ENCODE data around the gene CERK.

The CERK gene

DNA sequence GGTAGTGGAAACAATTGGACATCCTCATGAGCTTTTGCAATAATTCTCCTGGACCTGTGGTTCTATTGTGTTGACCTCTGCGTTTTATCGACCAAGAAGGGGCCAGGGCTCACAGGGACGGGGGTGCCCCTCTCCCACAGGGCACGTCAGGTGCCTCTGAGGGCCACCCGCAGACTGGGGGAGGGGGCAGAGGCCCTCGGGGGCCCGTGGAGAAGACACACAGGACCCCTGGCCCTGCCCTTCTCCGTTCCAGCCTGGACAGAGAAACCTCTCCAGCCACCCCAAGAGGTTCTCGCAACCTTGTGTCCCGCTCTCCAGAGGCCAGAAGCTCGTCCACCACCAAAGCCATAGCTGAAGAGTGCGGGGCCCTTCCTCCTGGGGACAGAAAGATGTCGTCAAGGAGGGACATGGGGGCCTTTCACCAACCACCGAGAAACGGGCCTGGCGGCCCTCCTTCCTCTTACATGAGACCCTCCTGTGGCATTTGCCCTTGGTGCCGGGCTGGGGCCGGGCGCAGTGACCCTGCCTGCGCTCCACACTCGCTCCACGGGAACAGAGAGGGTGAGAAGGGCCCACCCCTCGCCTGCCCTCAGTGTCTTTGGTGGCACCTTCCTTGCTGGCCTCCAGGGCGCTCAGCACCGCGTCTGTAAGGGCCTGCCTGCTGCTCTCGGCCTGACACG lies 60.6 kb downstream of the CERK start:
- H3K4me3 ChIP-seq (ENCODE audit: low read length) = no peak overlapping the region
- no CpG with 5 or more reads among the region's 28 CpGs for WGBS (ENCODE audit: extremely low coverage, insufficient coverage, low lambda C conversion rate)
- H3K4me1 ChIP-seq (ENCODE audit: control insufficient read depth, low read depth, low read length) = no peaks in the 10 kb centered on the region
- no peak overlapping the region for H3K23ac ChIP-seq (ENCODE audit: low read length)
- no peak overlapping the region for H2BK120ac ChIP-seq (ENCODE audit: low read depth, low read length)
- H3K9ac ChIP-seq (ENCODE audit: low read length) = no peak overlapping the region
- no peak overlapping the region for H4K8ac ChIP-seq (ENCODE audit: low read depth, low read length)
- H2AK5ac ChIP-seq (ENCODE audit: low read length) = no peak overlapping the region
- H3K36me3 ChIP-seq (ENCODE audit: control insufficient read depth, insufficient read depth, low read length) = no peaks in the 10 kb centered on the region
- no peak overlapping the region for H2BK15ac ChIP-seq (replicated peaks; ENCODE audit: low read depth)
- no peak overlapping the region for H4K5ac ChIP-seq (ENCODE audit: low read length)
- no peak overlapping the region for H3K27ac ChIP-seq (ENCODE audit: low read depth, low read length)
- H3K4ac ChIP-seq (ENCODE audit: low read depth, low read length) = no peak overlapping the region
- H3K79me2 ChIP-seq (ENCODE audit: control insufficient read depth, insufficient read depth, low read length) = no peaks in the 10 kb centered on the region
- no peak overlapping the region for H3K18ac ChIP-seq (ENCODE audit: low read length)
- no peak overlapping the region for H3K4me2 ChIP-seq (ENCODE audit: low read length)
- no peak overlapping the region for H2BK5ac ChIP-seq (ENCODE audit: low read length)
- DNase-seq = no peak
- H3K27me3 ChIP-seq (ENCODE audit: insufficient read depth, low read length, poor library complexity) = no peaks in the 10 kb centered on the region
- H3K79me1 ChIP-seq (ENCODE audit: low read length) = no peaks in the 10 kb centered on the region
- H3K56ac ChIP-seq (ENCODE audit: low read length) = no peak overlapping the region

DNA sequence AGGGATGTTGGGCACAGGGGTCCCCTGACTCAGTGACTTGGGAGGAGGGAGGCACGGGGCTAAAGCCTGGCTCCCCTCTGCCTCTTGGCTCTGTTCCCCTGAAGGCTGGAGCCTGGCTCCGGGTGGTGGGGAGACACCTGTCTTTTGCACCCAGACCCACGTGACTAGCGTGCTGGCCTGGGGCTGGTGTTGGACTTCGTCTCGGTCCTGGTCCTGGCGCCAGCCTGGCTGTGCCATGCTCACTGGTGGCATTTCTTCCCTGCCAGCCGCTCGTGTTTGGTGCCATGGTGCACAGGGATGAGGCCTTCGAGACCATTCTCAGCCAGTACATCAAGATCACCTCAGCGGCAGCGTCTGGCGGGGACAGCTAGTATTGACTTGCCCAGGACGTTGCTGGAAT lies 61.2 kb downstream of the CERK start:
- Histone ChIP-seq H3K23ac (ENCODE audit: low read length) (no peak overlapping the region), H3K56ac (ENCODE audit: low read length) (no peak overlapping the region), H3K4ac (ENCODE audit: low read depth, low read length) (no peak overlapping the region), H3K27me3 (ENCODE audit: insufficient read depth, low read length, poor library complexity) (no peaks in the 10 kb centered on the region), H3K27ac (ENCODE audit: low read depth, low read length) (no peak overlapping the region), H3K4me1 (ENCODE audit: control insufficient read depth, low read depth, low read length) (no peaks in the 10 kb centered on the region), H3K36me3 (ENCODE audit: control insufficient read depth, insufficient read depth, low read length) (no peaks in the 10 kb centered on the region), H2BK15ac (replicated peaks; ENCODE audit: low read depth) (no peak overlapping the region), H3K4me2 (ENCODE audit: low read length) (no peak overlapping the region), H3K9ac (ENCODE audit: low read length) (no peak overlapping the region), H2BK120ac (ENCODE audit: low read depth, low read length) (no peak overlapping the region), H4K8ac (ENCODE audit: low read depth, low read length) (no peak overlapping the region), H3K79me1 (ENCODE audit: low read length) (no peaks in the 10 kb centered on the region), H3K79me2 (ENCODE audit: control insufficient read depth, insufficient read depth, low read length) (no peaks in the 10 kb centered on the region), H3K4me3 (ENCODE audit: low read length) (no peak overlapping the region), H2AK5ac (ENCODE audit: low read length) (no peak overlapping the region), H4K5ac (ENCODE audit: low read length) (no peak overlapping the region), H3K18ac (ENCODE audit: low read length) (no peak overlapping the region), H2BK5ac (ENCODE audit: low read length) (no peak overlapping the region)
- WGBS (ENCODE audit: extremely low coverage, insufficient coverage, low lambda C conversion rate) = no CpG with 5 or more reads among the region's 14 CpGs
- no peak for DNase-seq

DNA sequence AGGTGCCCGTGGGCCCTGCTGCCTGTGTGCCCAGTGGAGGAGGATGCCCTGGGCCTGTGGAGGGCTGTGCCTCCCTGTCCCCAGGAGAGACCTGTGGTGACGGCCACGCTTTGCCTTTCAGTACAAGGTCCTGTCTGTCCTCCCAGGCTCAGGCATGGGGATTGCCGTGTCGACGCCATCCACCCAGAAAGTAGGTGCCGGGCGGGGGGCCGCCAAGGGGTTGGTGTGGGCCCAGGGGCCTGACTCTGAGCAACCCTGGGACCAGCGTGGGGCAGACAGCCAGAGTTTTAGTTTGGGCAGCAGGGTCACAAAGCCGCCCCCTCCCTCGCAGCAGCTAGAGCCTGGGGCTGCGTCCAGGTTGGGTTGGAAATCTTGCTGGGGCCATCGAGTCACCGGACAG lies 61.6 kb downstream of the CERK start:
- H4K5ac ChIP-seq (ENCODE audit: low read length) = no peak overlapping the region
- no peak overlapping the region for H2AK5ac ChIP-seq (ENCODE audit: low read length)
- H3K4me2 ChIP-seq (ENCODE audit: low read length) = no peak overlapping the region
- no peak overlapping the region for H3K18ac ChIP-seq (ENCODE audit: low read length)
- no peaks in the 10 kb centered on the region for H3K4me1 ChIP-seq (ENCODE audit: control insufficient read depth, low read depth, low read length)
- no peaks in the 10 kb centered on the region for H3K36me3 ChIP-seq (ENCODE audit: control insufficient read depth, insufficient read depth, low read length)
- H2BK120ac ChIP-seq (ENCODE audit: low read depth, low read length) = no peak overlapping the region
- no CpG with 5 or more reads among the region's 15 CpGs for WGBS (ENCODE audit: extremely low coverage, insufficient coverage, low lambda C conversion rate)
- H3K27me3 ChIP-seq (ENCODE audit: insufficient read depth, low read length, poor library complexity) = no peaks in the 10 kb centered on the region
- no peak overlapping the region for H3K56ac ChIP-seq (ENCODE audit: low read length)
- H3K9ac ChIP-seq (ENCODE audit: low read length) = no peak overlapping the region
- H4K8ac ChIP-seq (ENCODE audit: low read depth, low read length) = no peak overlapping the region
- no peaks in the 10 kb centered on the region for H3K79me1 ChIP-seq (ENCODE audit: low read length)
- no peak overlapping the region for H2BK15ac ChIP-seq (replicated peaks; ENCODE audit: low read depth)
- H3K4ac ChIP-seq (ENCODE audit: low read depth, low read length) = no peak overlapping the region
- H2BK5ac ChIP-seq (ENCODE audit: low read length) = no peak overlapping the region
- no peak for DNase-seq
- H3K4me3 ChIP-seq (ENCODE audit: low read length) = no peak overlapping the region
- no peaks in the 10 kb centered on the region for H3K79me2 ChIP-seq (ENCODE audit: control insufficient read depth, insufficient read depth, low read length)
- no peak overlapping the region for H3K23ac ChIP-seq (ENCODE audit: low read length)
- H3K27ac ChIP-seq (ENCODE audit: low read depth, low read length) = no peak overlapping the region

DNA sequence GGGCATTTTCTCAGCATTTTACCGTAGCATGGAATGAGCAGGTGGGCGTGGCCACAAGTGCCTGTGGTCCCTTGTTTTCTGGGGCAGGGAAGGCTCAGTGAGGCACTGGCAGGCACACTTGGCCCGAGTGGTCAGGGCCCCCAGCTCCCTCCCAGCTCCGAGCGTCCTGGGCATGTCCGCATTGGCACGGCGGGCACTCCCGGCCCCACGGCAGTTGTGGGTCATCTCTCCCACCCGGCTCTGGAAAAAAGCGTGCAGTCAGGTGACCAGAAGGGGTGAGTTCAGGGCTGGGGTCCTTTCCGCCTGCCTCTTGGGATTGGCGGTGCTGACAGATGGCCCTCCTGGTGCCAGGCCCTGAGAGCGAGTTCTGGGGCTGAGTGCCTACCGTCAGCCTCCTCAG lies 62.1 kb downstream of the CERK start:
- H2BK5ac ChIP-seq (ENCODE audit: low read length) = no peak overlapping the region
- H2AK5ac ChIP-seq (ENCODE audit: low read length) = no peak overlapping the region
- H4K5ac ChIP-seq (ENCODE audit: low read length) = no peak overlapping the region
- no CpG with 5 or more reads among the region's 16 CpGs for WGBS (ENCODE audit: extremely low coverage, insufficient coverage, low lambda C conversion rate)
- no peak overlapping the region for H3K4me2 ChIP-seq (ENCODE audit: low read length)
- no peak overlapping the region for H3K18ac ChIP-seq (ENCODE audit: low read length)
- H3K79me2 ChIP-seq (ENCODE audit: control insufficient read depth, insufficient read depth, low read length) = no peaks in the 10 kb centered on the region
- no peaks in the 10 kb centered on the region for H3K36me3 ChIP-seq (ENCODE audit: control insufficient read depth, insufficient read depth, low read length)
- no peaks in the 10 kb centered on the region for H3K4me1 ChIP-seq (ENCODE audit: control insufficient read depth, low read depth, low read length)
- H3K9ac ChIP-seq (ENCODE audit: low read length) = no peak overlapping the region
- H3K79me1 ChIP-seq (ENCODE audit: low read length) = no peaks in the 10 kb centered on the region
- no peak overlapping the region for H3K4ac ChIP-seq (ENCODE audit: low read depth, low read length)
- H3K56ac ChIP-seq (ENCODE audit: low read length) = no peak overlapping the region
- no peak for DNase-seq
- no peak overlapping the region for H3K27ac ChIP-seq (ENCODE audit: low read depth, low read length)
- no peaks in the 10 kb centered on the region for H3K27me3 ChIP-seq (ENCODE audit: insufficient read depth, low read length, poor library complexity)
- no peak overlapping the region for H3K23ac ChIP-seq (ENCODE audit: low read length)
- no peak overlapping the region for H2BK15ac ChIP-seq (replicated peaks; ENCODE audit: low read depth)
- H3K4me3 ChIP-seq (ENCODE audit: low read length) = no peak overlapping the region
- H4K8ac ChIP-seq (ENCODE audit: low read depth, low read length) = no peak overlapping the region
- no peak overlapping the region for H2BK120ac ChIP-seq (ENCODE audit: low read depth, low read length)

DNA sequence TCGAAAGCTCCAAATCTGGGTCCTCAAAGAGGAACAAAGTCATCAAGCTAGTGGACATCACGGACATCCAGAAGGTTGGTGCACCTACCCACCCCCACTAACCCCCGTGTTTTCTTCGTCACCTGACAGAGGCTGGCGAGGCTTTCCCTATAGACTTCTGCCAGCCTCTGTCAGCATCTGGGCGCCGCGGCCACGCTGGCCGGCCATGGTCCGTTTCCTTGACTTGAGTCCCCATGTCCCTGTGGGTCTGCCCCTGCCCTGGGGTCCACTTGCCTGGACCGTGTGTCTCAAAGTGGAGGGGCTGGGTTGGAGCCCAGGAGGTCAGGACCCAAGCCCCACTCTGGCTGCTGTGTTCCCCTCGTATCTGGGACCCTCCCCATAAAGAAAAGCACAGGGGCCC lies 62.6 kb downstream of the CERK start:
- Histone ChIP-seq H3K18ac (ENCODE audit: low read length) (no peak overlapping the region), H3K4ac (ENCODE audit: low read depth, low read length) (no peak overlapping the region), H3K4me1 (ENCODE audit: control insufficient read depth, low read depth, low read length) (no peaks in the 10 kb centered on the region), H3K27me3 (ENCODE audit: insufficient read depth, low read length, poor library complexity) (no peaks in the 10 kb centered on the region), H2BK15ac (replicated peaks; ENCODE audit: low read depth) (no peak overlapping the region), H2AK5ac (ENCODE audit: low read length) (no peak overlapping the region), H3K79me1 (ENCODE audit: low read length) (no peaks in the 10 kb centered on the region), H3K23ac (ENCODE audit: low read length) (no peak overlapping the region), H2BK5ac (ENCODE audit: low read length) (no peak overlapping the region), H3K27ac (ENCODE audit: low read depth, low read length) (no peak overlapping the region), H4K8ac (ENCODE audit: low read depth, low read length) (no peak overlapping the region), H4K5ac (ENCODE audit: low read length) (no peak overlapping the region), H3K56ac (ENCODE audit: low read length) (no peak overlapping the region), H3K4me3 (ENCODE audit: low read length) (no peak overlapping the region), H3K9ac (ENCODE audit: low read length) (no peak overlapping the region), H3K79me2 (ENCODE audit: control insufficient read depth, insufficient read depth, low read length) (no peaks in the 10 kb centered on the region), H3K4me2 (ENCODE audit: low read length) (no peak overlapping the region), H2BK120ac (ENCODE audit: low read depth, low read length) (no peak overlapping the region), H3K36me3 (ENCODE audit: control insufficient read depth, insufficient read depth, low read length) (no peaks in the 10 kb centered on the region)
- WGBS (ENCODE audit: extremely low coverage, insufficient coverage, low lambda C conversion rate) = no CpG with 5 or more reads among the region's 13 CpGs
- DNase-seq = no peak

DNA sequence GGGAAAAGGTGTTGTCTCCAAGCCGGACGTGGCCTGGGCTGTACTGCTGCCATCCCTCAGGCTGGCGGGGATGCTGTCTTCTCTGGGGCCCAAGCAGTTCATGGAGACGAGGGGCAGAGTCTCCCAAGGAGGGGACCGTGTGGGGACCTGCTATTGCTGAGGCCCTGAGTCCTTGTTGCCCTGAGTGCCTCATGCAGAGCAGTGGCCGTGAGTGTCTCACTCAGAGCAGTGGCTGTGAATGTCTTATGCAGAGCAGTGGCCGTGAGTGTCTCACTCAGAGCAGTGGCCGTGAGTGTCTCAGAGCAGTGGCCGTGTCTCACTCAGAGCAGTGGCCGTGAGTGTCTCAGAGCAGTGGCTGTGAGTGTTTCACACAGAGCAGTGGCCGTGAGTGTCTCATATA lies 63.1 kb downstream of the CERK start:
- Histone ChIP-seq H3K4me3 (ENCODE audit: low read length) (no peak overlapping the region), H4K5ac (ENCODE audit: low read length) (no peak overlapping the region), H3K79me1 (ENCODE audit: low read length) (no peaks in the 10 kb centered on the region), H2BK5ac (ENCODE audit: low read length) (no peak overlapping the region), H2AK5ac (ENCODE audit: low read length) (no peak overlapping the region), H3K23ac (ENCODE audit: low read length) (no peak overlapping the region), H3K4ac (ENCODE audit: low read depth, low read length) (no peak overlapping the region), H3K27me3 (ENCODE audit: insufficient read depth, low read length, poor library complexity) (no peaks in the 10 kb centered on the region), H4K8ac (ENCODE audit: low read depth, low read length) (no peak overlapping the region), H2BK15ac (replicated peaks; ENCODE audit: low read depth) (no peak overlapping the region), H3K18ac (ENCODE audit: low read length) (no peak overlapping the region), H3K27ac (ENCODE audit: low read depth, low read length) (no peak overlapping the region), H3K56ac (ENCODE audit: low read length) (no peak overlapping the region), H3K4me2 (ENCODE audit: low read length) (no peak overlapping the region), H3K9ac (ENCODE audit: low read length) (no peak overlapping the region), H3K36me3 (ENCODE audit: control insufficient read depth, insufficient read depth, low read length) (peaks cover 2% of the 10 kb centered on the region), H2BK120ac (ENCODE audit: low read depth, low read length) (no peak overlapping the region), H3K4me1 (ENCODE audit: control insufficient read depth, low read depth, low read length) (no peaks in the 10 kb centered on the region), H3K79me2 (ENCODE audit: control insufficient read depth, insufficient read depth, low read length) (no peaks in the 10 kb centered on the region)
- no peak for DNase-seq
- no CpG with 5 or more reads among the region's 11 CpGs for WGBS (ENCODE audit: extremely low coverage, insufficient coverage, low lambda C conversion rate)
